HG02840 (cell line): ENCODE data around the gene TMEM238L.

Experiments used
- ATAC-seq: cut with Tn5 transposase; IDR thresholded peaks from one replicate; pipeline ENCODE4 v1.9.1; 2021; ENCODE audit warnings: mild to moderate bottlenecking, moderate library complexity, moderate number of reproducible peaks; ENCODE audit not compliant: unreplicated experiment, low FRiP score

The TMEM238L gene

GRCh38 chr17:10750210-10750609 lies 53.7 kb downstream of the TMEM238L start:
- no peak for ATAC-seq

GRCh38 chr17:10748531-10749181 lies 55.2 kb downstream of the TMEM238L start:
- no peak for ATAC-seq

- no peak for ATAC-seq
Observed at GRCh38 chr17:10745231-10745630, 58.7 kb downstream of the TMEM238L start.
